GM12878 (cell line): ENCODE results near the gene CYP24A1.

Experiments used
- BCL11A ChIP-seq: IDR thresholded peaks from 2 replicates; pipeline ENCODE4 v1.6.1; 2011; ENCODE audit warnings: low read depth, low read length
- CTCF ChIP-seq, 3 experiments: IDR thresholded peaks in 2 of 3; conservative IDR thresholded peaks in 1 of 3; 2 replicates each; pipeline ENCODE4 v1.5.1; 2011; ENCODE audit warnings: low read depth in 3 of 3, low read length in 3 of 3, mild to moderate bottlenecking in 3 of 3, control low read depth in 2 of 3, moderate library complexity in 2 of 3, inconsistent platforms in 1 of 3, mixed read lengths in 1 of 3; ENCODE audit not compliant: control insufficient read depth in 2 of 3, insufficient read depth in 1 of 3; ENCODE audit errors: extremely low read depth in 1 of 3
- NFXL1 ChIP-seq: fragments of 450-650 bp; IDR thresholded peaks from 2 replicates; pipeline ENCODE4 v1.6.1; 2017; ENCODE audit warnings: antibody characterized with exemption, mild to moderate bottlenecking, borderline replicate concordance
- RELA ChIP-seq: fragments of 450-650 bp; IDR thresholded peaks from 2 replicates; pipeline ENCODE4 v1.8.0; 2014; ENCODE audit warnings: borderline replicate concordance; ENCODE audit not compliant: partially characterized antibody
- TCF3 ChIP-seq: IDR thresholded peaks from 2 replicates; pipeline ENCODE4 v1.6.1; 2012; ENCODE audit warnings: low read depth, mild to moderate bottlenecking, low read length, borderline replicate concordance; ENCODE audit not compliant: insufficient read depth

GRCh38 chr20:54123587-54124180, 50.1 kb downstream of the CYP24A1 start:
- TF ChIP-seq TCF3: no peak
- peak; percentile 12; the same call in 1 of the 2 replicates for TF ChIP-seq NFXL1
- no peak for TF ChIP-seq CTCF (IDR thresholded peaks at IDR 0.05 in 2 of 3, conservative IDR thresholded peaks at IDR 0.05 in 1 of 3; ENCODE audit: control insufficient read depth in 2 of 3, extremely low read depth in 1 of 3, insufficient read depth in 1 of 3, low read depth in 3 of 3, low read length in 3 of 3)
- no peak for TF ChIP-seq BCL11A
- TF ChIP-seq RELA: no peak
